HG03139 (cell line): ENCODE data around the gene ANKMY1.

ENCODE experiments used
- ATAC-seq: cut with Tn5 transposase; IDR thresholded peaks from one replicate; pipeline ENCODE4 v1.9.1; 2021; ENCODE audit not compliant: unreplicated experiment

Gene ANKMY1

GRCh38 chr2:240461471-240462072 lies 96.2 kb downstream of the ANKMY1 start:
- no peak for ATAC-seq

- no peak for ATAC-seq
Measured at GRCh38 chr2:240460781-240461431, 96.9 kb downstream of the ANKMY1 start.

GRCh38 chr2:240460253-240460711 lies 97.5 kb downstream of the ANKMY1 start:
- no peak for ATAC-seq

GRCh38 chr2:240459401-240460252 lies 98.2 kb downstream of the ANKMY1 start:
- no peak for ATAC-seq

- no peak for ATAC-seq
Measured at GRCh38 chr2:240458900-240459391, 98.8 kb downstream of the ANKMY1 start.

- ATAC-seq: no peak
Measured at GRCh38 chr2:240458044-240458899, 99.5 kb downstream of the ANKMY1 start.

- no peak for ATAC-seq
Measured at GRCh38 chr2:240457223-240458043, 100.4 kb downstream of the ANKMY1 start.

- no peak for ATAC-seq
Measured at GRCh38 chr2:240456447-240457222, 101.2 kb downstream of the ANKMY1 start.

- ATAC-seq: no peak
Measured at GRCh38 chr2:240455647-240456446, 101.9 kb downstream of the ANKMY1 start.

- no peak for ATAC-seq
Measured at GRCh38 chr2:240455272-240455646, 102.5 kb downstream of the ANKMY1 start.

GRCh38 chr2:240454106-240454901 lies 103.5 kb downstream of the ANKMY1 start:
- ATAC-seq: no peak

- ATAC-seq: no peak
Measured at GRCh38 chr2:240453461-240454105, 104.2 kb downstream of the ANKMY1 start.

- no peak for ATAC-seq
Measured at GRCh38 chr2:240452462-240453256, 105.1 kb downstream of the ANKMY1 start.

GRCh38 chr2:240451791-240452461 lies 105.9 kb downstream of the ANKMY1 start:
- no peak for ATAC-seq

- ATAC-seq: no peak
Measured at GRCh38 chr2:240451108-240451611, 106.6 kb downstream of the ANKMY1 start.
